ENCODE measurements around the gene MICAL3. TPM values are rescaled to one million over a fixed set of nuclear protein-coding genes. Genes with fewer than 3 reads are reported as not detected.

The MICAL3 gene
- total RNA-seq, 1 donor from 2014 or later = 33.6 TPM

DNA sequence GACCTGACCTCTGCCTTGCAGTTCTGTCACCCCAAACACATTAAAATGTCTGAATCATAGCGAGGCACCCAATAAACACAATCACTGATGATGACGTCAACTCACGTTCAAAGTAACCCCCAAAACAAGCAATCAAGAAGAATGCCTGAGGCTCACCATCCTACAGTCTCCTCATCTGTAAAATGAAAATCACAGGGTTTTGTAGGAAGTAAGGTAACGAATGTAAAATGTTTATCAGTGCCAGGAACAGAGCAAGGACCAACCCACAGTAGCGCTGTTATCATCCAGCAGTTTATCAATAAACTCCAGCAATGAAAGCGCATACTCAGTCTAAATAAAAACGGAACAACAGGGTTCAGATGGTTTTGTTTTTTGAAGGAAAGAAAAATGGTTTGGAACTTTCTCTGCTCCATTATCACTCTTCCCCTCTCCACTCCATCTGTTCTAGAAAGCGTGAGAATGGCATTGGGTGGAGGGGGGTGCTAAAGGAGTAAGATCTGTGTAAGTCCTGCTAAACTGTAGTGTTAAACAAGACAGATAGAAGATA, 110.5 kb downstream of the MICAL3 start:
- peaks cover 82% of the 10 kb centered on the region for H4K20me1 ChIP-seq (ENCODE audit: low read depth)
- no peak for TF ChIP-seq EZH2 (IDR thresholded peaks at IDR 0.05)
- TF ChIP-seq, protein P1, sequence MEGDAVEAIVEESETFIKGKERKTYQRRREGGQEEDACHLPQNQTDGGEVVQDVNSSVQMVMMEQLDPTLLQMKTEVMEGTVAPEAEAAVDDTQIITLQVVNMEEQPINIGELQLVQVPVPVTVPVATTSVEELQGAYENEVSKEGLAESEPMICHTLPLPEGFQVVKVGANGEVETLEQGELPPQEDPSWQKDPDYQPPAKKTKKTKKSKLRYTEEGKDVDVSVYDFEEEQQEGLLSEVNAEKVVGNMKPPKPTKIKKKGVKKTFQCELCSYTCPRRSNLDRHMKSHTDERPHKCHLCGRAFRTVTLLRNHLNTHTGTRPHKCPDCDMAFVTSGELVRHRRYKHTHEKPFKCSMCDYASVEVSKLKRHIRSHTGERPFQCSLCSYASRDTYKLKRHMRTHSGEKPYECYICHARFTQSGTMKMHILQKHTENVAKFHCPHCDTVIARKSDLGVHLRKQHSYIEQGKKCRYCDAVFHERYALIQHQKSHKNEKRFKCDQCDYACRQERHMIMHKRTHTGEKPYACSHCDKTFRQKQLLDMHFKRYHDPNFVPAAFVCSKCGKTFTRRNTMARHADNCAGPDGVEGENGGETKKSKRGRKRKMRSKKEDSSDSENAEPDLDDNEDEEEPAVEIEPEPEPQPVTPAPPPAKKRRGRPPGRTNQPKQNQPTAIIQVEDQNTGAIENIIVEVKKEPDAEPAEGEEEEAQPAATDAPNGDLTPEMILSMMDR (IDR thresholded peaks at IDR 0.05) = no peak
- no peak for TF ChIP-seq EZH2phosphoT487 (IDR thresholded peaks at IDR 0.05)
- peaks cover 26% of the 10 kb centered on the region for H3K4me1 ChIP-seq
- H3K9me3 ChIP-seq (ENCODE audit: low read depth) = no peaks in the 10 kb centered on the region
- peaks cover 2% of the 10 kb centered on the region for H3K27me3 Mint-ChIP-seq (ENCODE audit: insufficient read depth, low read depth)
- no peak overlapping the region for H3K27ac ChIP-seq
- peaks cover 37% of the 10 kb centered on the region for H3K4me1 Mint-ChIP-seq
- H3K4me3 ChIP-seq = no peak overlapping the region
- no peaks in the 10 kb centered on the region for H3K9me3 Mint-ChIP-seq
- no peak overlapping the region for H3K9ac ChIP-seq
- peaks cover 20% of the 10 kb centered on the region for H3F3A ChIP-seq (ENCODE audit: low read depth)
- DNase-seq (ENCODE audit: low spot score) = no peak
- no peak overlapping the region for H2AFZ ChIP-seq (replicated peaks)
- H3K4me2 ChIP-seq = no peak overlapping the region
- H3K27ac Mint-ChIP-seq = no peak overlapping the region
- no peak overlapping the region for H3K4me3 Mint-ChIP-seq
- H3K27me3 ChIP-seq = no peaks in the 10 kb centered on the region
- peaks cover 54% of the 10 kb centered on the region for H3K79me2 ChIP-seq (ENCODE audit: low read depth)
- H3K36me3 Mint-ChIP-seq = no peaks in the 10 kb centered on the region
- no peaks in the 10 kb centered on the region for H3K36me3 ChIP-seq

DNA sequence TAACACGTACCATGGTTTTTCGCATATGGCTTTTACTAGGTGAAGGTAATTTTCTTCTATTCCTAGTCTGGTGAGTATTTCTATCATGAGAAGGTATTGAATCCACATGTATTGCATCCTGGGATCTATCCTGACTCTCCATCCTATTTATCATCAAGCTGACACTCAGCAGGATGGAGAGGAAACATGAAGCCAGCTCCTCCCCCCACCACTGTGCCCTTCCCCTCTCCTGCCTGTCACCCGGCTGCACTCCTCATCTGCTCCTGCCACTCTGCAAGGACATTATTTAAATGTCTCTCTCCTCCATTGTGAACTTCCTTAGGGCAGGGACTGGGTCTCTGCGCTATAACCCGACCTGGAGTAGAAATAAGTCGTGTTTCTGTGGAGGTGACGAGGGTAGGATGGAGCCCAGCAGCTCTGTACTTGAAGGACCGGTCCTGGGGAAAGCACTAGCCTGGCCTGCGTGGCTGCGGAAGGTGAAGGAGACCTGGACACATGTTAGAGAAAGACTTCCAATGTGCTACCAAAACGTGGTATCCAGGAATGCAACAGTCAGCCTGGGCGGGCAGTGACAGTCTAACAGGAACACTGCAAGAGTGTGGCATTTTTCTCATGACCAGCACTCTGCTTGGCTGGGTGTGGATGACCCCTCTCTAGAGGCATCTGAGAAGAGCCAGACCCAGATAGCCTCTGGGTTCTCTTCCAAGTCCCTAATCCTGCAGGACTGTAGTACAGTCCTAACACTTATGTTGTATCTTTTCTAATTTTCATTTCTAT, 111.2 kb downstream of the MICAL3 start:
- DNase-seq (ENCODE audit: low spot score) = no peak
- H3K36me3 ChIP-seq = no peaks in the 10 kb centered on the region
- peak overlapping the region; percentile 2 for H3K4me2 ChIP-seq
- H3K36me3 Mint-ChIP-seq = no peaks in the 10 kb centered on the region
- H3K79me2 ChIP-seq (ENCODE audit: low read depth) = peaks cover 53% of the 10 kb centered on the region
- no peaks in the 10 kb centered on the region for H3K9me3 Mint-ChIP-seq
- H3K4me3 ChIP-seq = no peak overlapping the region
- peaks cover 2% of the 10 kb centered on the region for H3K27me3 Mint-ChIP-seq (ENCODE audit: insufficient read depth, low read depth)
- H3K4me1 Mint-ChIP-seq = peaks cover 37% of the 10 kb centered on the region
- no peaks in the 10 kb centered on the region for H3K27me3 ChIP-seq
- peak overlapping the region; percentile 9 for H3K27ac Mint-ChIP-seq
- no peak overlapping the region for H3K9ac ChIP-seq
- H4K20me1 ChIP-seq (ENCODE audit: low read depth) = peaks cover 78% of the 10 kb centered on the region
- H2AFZ ChIP-seq (replicated peaks) = no peak overlapping the region
- H3F3A ChIP-seq (ENCODE audit: low read depth) = peaks cover 20% of the 10 kb centered on the region
- TF ChIP-seq EZH2 (IDR thresholded peaks at IDR 0.05) = no peak
- TF ChIP-seq, protein P1 (IDR thresholded peaks at IDR 0.05) = no peak
- no peak for TF ChIP-seq EZH2phosphoT487 (IDR thresholded peaks at IDR 0.05)
- no peak overlapping the region for H3K4me3 Mint-ChIP-seq
- H3K4me1 ChIP-seq = peaks cover 26% of the 10 kb centered on the region
- no peak overlapping the region for H3K27ac ChIP-seq
- no peaks in the 10 kb centered on the region for H3K9me3 ChIP-seq (ENCODE audit: low read depth)

DNA sequence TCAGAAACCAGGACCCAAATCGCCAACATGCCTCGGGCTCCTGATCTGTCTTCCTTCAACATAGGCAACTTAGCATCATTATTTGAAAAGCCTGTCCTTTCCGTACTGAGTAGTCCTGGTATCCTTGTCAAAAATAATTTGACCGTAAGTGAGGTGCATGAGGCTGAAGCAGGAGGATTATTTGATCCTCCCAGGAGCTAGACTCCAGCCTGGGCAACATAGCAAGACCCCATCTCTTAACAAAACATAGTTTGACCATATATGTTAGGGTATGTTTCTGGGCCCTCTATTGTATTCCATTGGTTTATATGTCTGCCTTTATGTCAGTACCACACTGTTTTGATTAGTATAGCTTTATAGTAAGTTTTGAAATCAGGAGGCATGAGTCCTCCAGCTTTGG, 112.5 kb downstream of the MICAL3 start:
- Mint-ChIP-seq H3K36me3 (peaks cover 2% of the 10 kb centered on the region), H3K27ac (no peak overlapping the region), H3K9me3 (no peaks in the 10 kb centered on the region), H3K4me3 (peak overlapping the region; percentile 28), H3K27me3 (ENCODE audit: insufficient read depth, low read depth) (peaks cover 3% of the 10 kb centered on the region), H3K4me1 (peaks cover 43% of the 10 kb centered on the region)
- Histone ChIP-seq H3K9ac (no peak overlapping the region), H3K4me2 (no peak overlapping the region), H3K4me1 (peaks cover 26% of the 10 kb centered on the region), H3K27ac (no peak overlapping the region), H2AFZ (replicated peaks) (no peak overlapping the region), H3K36me3 (no peaks in the 10 kb centered on the region), H3K4me3 (no peak overlapping the region), H4K20me1 (ENCODE audit: low read depth) (peaks cover 75% of the 10 kb centered on the region), H3K9me3 (ENCODE audit: low read depth) (no peaks in the 10 kb centered on the region), H3K79me2 (ENCODE audit: low read depth) (peaks cover 43% of the 10 kb centered on the region), H3K27me3 (no peaks in the 10 kb centered on the region), H3F3A (ENCODE audit: low read depth) (peaks cover 20% of the 10 kb centered on the region)
- DNase-seq (ENCODE audit: low spot score) = no peak
- TF ChIP-seq EZH2 (IDR thresholded peaks at IDR 0.05) (no peak), EZH2phosphoT487 (IDR thresholded peaks at IDR 0.05) (no peak)
- TF ChIP-seq, protein P1 (IDR thresholded peaks at IDR 0.05) = no peak

Data from neural progenitor cell (in vitro differentiated cells).